ENCODE results near the gene GPSM3. TPM values are rescaled to one million over a fixed set of nuclear protein-coding genes. Genes with fewer than 3 reads are reported as not detected.

GPSM3 gene
- total and polyA plus RNA-seq, 2 of the 13 experiments (the other 11 are each of a cell fraction or from before 2014, with no cell fraction given), result 0.18 to 6.2 TPM

DNA sequence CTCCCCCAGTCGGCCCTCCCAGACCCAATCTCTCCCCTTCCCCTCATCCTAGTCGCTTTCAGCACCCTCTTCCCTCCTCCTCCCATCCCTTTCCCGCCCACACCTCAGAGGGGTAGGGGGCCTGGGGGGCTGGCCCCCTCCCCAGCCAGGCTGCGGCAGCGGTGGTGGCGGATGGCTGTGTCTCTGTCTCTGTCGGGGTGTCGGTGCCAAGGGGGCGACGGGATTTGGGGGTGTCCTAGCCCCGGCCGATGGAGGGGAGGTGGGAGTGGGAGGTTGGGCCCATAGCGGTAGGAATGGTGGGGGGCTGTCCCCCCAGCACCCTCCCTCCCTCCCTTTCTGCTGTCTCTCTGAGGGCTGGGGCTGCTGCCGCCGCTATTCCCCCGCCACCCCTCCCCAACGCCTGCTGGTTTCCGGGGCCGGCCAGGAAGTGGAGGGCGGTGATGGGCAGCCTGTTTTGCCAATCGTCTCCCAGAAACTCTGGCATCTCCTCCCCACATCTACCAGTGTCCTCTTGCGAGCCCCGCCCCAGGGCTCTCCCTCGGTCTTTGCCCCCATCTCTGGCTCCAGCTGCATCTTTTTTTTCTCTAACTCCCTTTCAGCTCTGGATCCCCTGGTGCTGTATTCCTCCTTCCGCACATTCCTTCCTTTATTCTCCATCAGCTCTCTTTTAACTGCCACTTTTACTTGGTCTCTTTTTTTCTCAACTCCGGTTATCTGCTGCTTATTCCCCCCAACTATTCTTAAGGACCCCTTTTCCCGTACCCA lies 16.6 kb downstream of the GPSM3 start, which contains the start of gene AGPAT1 (continued):
- TF ChIP-seq ZNF879 (CRISPR knock-in tag; IDR thresholded peaks at IDR 0.05) (no peak), RCOR2 (CRISPR knock-in tag; IDR thresholded peaks at IDR 0.05) (no peak), CREB1 (IDR thresholded peaks at IDR 0.05) (peak; percentile 62), CREB1 (CRISPR knock-in tag; IDR thresholded peaks at IDR 0.05) (peak; percentile 82), ZNF12 (CRISPR knock-in tag; IDR thresholded peaks at IDR 0.05) (no peak), POLR2AphosphoS2 (IDR thresholded peaks at IDR 0.05; ENCODE audit: low read depth, low read length) (no peak), HMGA1 (CRISPR knock-in tag; conservative IDR thresholded peaks at IDR 0.05) (no peak), ZBTB7B (CRISPR knock-in tag; IDR thresholded peaks at IDR 0.05) (no peak), ZFY (CRISPR knock-in tag; IDR thresholded peaks at IDR 0.05) (peak; percentile 58), KLF9 (CRISPR knock-in tag; IDR thresholded peaks at IDR 0.05; ENCODE audit: low read depth) (no peak), CCDC6 (CRISPR knock-in tag; IDR thresholded peaks at IDR 0.05) (no peak), ZNF543 (CRISPR knock-in tag; IDR thresholded peaks at IDR 0.05) (peak; percentile 67; the same call in 1 of the 2 replicates), ARNT2 (CRISPR knock-in tag; IDR thresholded peaks at IDR 0.05; ENCODE audit: low read depth) (peak; percentile 81), ZNF720 (CRISPR knock-in tag; IDR thresholded peaks at IDR 0.05) (no peak), SNAI1 (CRISPR knock-in tag; IDR thresholded peaks at IDR 0.05; ENCODE audit: borderline replicate concordance) (no peak), ZNF251 (CRISPR knock-in tag; IDR thresholded peaks at IDR 0.05) (no peak), GABPB1 (CRISPR knock-in tag; IDR thresholded peaks at IDR 0.05) (peak; percentile 94), FOXO1 (CRISPR knock-in tag; IDR thresholded peaks at IDR 0.05) (peak; percentile 24; the same call in 1 of the 2 replicates), NPAS2 (CRISPR knock-in tag; IDR thresholded peaks at IDR 0.05; ENCODE audit: borderline replicate concordance) (no peak), SSRP1 (CRISPR knock-in tag; IDR thresholded peaks at IDR 0.05) (peak; percentile 7; the same call in 1 of the 2 replicates), ZMYM2 (CRISPR knock-in tag; IDR thresholded peaks at IDR 0.05) (no peak), MZF1 (CRISPR knock-in tag; IDR thresholded peaks at IDR 0.05; ENCODE audit: borderline replicate concordance) (no peak), CHD4 (IDR thresholded peaks at IDR 0.05; ENCODE audit: borderline replicate concordance, low read length) (peak; percentile 84)
- TF ChIP-seq, protein P1, sequence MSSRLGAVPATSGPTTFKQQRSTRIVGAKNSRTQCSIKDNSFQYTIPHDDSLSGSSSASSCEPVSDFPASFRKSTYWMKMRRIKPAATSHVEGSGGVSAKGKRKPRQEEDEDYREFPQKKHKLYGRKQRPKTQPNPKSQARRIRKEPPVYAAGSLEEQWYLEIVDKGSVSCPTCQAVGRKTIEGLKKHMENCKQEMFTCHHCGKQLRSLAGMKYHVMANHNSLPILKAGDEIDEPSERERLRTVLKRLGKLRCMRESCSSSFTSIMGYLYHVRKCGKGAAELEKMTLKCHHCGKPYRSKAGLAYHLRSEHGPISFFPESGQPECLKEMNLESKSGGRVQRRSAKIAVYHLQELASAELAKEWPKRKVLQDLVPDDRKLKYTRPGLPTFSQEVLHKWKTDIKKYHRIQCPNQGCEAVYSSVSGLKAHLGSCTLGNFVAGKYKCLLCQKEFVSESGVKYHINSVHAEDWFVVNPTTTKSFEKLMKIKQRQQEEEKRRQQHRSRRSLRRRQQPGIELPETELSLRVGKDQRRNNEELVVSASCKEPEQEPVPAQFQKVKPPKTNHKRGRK (CRISPR knock-in tag; IDR thresholded peaks at IDR 0.05), result no peak
- TF ChIP-seq, protein P2, sequence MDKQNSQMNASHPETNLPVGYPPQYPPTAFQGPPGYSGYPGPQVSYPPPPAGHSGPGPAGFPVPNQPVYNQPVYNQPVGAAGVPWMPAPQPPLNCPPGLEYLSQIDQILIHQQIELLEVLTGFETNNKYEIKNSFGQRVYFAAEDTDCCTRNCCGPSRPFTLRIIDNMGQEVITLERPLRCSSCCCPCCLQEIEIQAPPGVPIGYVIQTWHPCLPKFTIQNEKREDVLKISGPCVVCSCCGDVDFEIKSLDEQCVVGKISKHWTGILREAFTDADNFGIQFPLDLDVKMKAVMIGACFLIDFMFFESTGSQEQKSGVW (CRISPR knock-in tag; IDR thresholded peaks at IDR 0.05; ENCODE audit: borderline replicate concordance), result no peak
- TF ChIP-seq, protein P3, sequence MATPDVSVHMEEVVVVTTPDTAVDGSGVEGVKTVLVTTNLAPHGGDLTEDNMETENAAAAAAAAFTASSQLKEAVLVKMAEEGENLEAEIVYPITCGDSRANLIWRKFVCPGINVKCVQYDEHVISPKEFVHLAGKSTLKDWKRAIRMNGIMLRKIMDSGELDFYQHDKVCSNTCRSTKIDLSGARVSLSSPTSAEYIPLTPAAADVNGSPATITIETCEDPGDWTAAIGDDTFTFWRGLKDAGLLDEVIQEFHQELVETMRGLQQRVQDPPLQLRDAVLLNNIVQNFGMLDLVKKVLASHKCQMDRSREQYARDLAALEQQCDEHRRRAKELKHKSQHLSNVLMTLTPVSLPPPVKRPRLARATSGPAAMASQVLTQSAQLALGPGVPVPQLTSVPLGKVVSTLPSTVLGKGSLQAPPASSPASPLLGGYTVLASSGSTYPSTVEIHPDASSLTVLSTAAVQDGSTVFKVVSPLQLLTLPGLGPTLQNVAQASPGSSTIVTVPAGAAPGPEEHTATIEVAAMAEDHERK (CRISPR knock-in tag; IDR thresholded peaks at IDR 0.05; ENCODE audit: low read depth), result no peak
- TF ChIP-seq, protein P4, sequence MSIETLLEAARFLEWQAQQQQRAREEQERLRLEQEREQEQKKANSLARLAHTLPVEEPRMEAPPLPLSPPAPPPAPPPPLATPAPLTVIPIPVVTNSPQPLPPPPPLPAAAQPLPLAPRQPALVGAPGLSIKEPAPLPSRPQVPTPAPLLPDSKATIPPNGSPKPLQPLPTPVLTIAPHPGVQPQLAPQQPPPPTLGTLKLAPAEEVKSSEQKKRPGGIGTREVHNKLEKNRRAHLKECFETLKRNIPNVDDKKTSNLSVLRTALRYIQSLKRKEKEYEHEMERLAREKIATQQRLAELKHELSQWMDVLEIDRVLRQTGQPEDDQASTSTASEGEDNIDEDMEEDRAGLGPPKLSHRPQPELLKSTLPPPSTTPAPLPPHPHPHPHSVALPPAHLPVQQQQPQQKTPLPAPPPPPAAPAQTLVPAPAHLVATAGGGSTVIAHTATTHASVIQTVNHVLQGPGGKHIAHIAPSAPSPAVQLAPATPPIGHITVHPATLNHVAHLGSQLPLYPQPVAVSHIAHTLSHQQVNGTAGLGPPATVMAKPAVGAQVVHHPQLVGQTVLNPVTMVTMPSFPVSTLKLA (IDR thresholded peaks at IDR 0.05), result no peak
